ENCODE results near the gene CDK14. TPM values are rescaled to one million over a fixed set of nuclear protein-coding genes. Genes with fewer than 3 reads are reported as not detected.

CDK14 gene
- polyA plus RNA-seq, 1 donor from 2014 or later: 25.1 TPM

GRCh38 chr7:91029688-91030087, 433.6 kb downstream of the CDK14 start:
- H3K9me3 ChIP-seq (ENCODE audit: low read length): no peaks in the 10 kb centered on the region
- no peak overlapping the region for H2AFZ ChIP-seq (ENCODE audit: low read depth, low read length)
- H3K27me3 ChIP-seq (ENCODE audit: insufficient read depth, low read depth, low read length): no peaks in the 10 kb centered on the region
- TF ChIP-seq EP300 (conservative IDR thresholded peaks at IDR 0.05; ENCODE audit: poor library complexity, severe bottlenecking): no peak
- TF ChIP-seq POLR2AphosphoS5 (IDR thresholded peaks at IDR 0.05): no peak
- TF ChIP-seq, protein P1, sequence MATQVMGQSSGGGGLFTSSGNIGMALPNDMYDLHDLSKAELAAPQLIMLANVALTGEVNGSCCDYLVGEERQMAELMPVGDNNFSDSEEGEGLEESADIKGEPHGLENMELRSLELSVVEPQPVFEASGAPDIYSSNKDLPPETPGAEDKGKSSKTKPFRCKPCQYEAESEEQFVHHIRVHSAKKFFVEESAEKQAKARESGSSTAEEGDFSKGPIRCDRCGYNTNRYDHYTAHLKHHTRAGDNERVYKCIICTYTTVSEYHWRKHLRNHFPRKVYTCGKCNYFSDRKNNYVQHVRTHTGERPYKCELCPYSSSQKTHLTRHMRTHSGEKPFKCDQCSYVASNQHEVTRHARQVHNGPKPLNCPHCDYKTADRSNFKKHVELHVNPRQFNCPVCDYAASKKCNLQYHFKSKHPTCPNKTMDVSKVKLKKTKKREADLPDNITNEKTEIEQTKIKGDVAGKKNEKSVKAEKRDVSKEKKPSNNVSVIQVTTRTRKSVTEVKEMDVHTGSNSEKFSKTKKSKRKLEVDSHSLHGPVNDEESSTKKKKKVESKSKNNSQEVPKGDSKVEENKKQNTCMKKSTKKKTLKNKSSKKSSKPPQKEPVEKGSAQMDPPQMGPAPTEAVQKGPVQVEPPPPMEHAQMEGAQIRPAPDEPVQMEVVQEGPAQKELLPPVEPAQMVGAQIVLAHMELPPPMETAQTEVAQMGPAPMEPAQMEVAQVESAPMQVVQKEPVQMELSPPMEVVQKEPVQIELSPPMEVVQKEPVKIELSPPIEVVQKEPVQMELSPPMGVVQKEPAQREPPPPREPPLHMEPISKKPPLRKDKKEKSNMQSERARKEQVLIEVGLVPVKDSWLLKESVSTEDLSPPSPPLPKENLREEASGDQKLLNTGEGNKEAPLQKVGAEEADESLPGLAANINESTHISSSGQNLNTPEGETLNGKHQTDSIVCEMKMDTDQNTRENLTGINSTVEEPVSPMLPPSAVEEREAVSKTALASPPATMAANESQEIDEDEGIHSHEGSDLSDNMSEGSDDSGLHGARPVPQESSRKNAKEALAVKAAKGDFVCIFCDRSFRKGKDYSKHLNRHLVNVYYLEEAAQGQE (IDR thresholded peaks at IDR 0.05; ENCODE audit: borderline replicate concordance): no peak
- TF ChIP-seq RAD21 (conservative IDR thresholded peaks at IDR 0.05): no peak
- no peak for TF ChIP-seq TAF1 (IDR thresholded peaks at IDR 0.05; ENCODE audit: low read depth)
- H3K27ac ChIP-seq (ENCODE audit: low read length): no peak overlapping the region
- no peak overlapping the region for H3K4me2 ChIP-seq (ENCODE audit: low read length)
- no peak overlapping the region for H3K4me3 ChIP-seq (ENCODE audit: low read length)
- H3K9ac ChIP-seq (ENCODE audit: low read length): no peak overlapping the region
- H3K79me2 ChIP-seq (replicated peaks; ENCODE audit: insufficient read depth, low read length): no peaks in the 10 kb centered on the region
- H3K9me2 ChIP-seq (ENCODE audit: insufficient read depth, low read length): no peaks in the 10 kb centered on the region
- H3F3A ChIP-seq (ENCODE audit: insufficient read depth, low read length, poor library complexity, severe bottlenecking): no peaks in the 10 kb centered on the region
- no peaks in the 10 kb centered on the region for H3K36me3 ChIP-seq (ENCODE audit: insufficient read depth, low read length)
- H4K20me1 ChIP-seq (ENCODE audit: insufficient read depth): no peaks in the 10 kb centered on the region

DNA sequence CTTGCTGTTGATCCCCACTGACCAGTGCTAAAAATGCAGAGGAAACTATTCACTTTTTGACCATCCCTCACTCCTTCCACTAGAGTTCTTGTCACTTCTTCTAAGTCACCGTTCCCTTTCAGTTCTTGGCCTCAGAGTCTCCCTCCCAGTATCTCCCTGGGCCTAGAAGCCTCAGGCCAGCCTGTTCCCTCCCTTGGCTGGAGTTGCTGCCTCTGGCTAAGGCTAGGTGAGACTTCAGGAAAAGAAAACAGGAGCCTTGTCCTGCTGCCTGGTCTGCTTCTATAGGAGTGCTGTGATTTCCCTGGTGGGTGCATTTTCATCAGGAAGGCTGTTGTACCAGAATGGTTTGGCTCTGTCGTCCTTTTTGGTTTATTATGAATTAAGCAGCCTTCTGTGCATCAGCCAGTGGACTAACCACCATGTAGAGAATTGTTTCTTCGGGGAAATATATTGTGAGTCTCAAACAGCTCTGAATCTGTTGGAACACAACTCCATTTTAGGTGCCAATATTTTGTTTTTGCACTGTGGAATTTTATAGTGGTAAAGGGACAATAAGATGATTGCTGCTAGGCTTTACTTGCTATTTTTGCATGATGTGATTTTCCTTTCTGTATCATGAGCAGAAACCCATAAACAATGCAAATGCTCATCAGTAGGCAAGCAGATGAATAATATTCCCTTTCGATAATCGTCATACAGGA, 434.7 kb downstream of the CDK14 start:
- Histone ChIP-seq H2AFZ (ENCODE audit: low read depth, low read length) (no peak overlapping the region), H3K36me3 (ENCODE audit: insufficient read depth, low read length) (no peaks in the 10 kb centered on the region), H3K9ac (ENCODE audit: low read length) (no peak overlapping the region), H4K20me1 (ENCODE audit: insufficient read depth) (no peaks in the 10 kb centered on the region), H3K9me2 (ENCODE audit: insufficient read depth, low read length) (no peaks in the 10 kb centered on the region), H3K79me2 (replicated peaks; ENCODE audit: insufficient read depth, low read length) (no peaks in the 10 kb centered on the region), H3K4me3 (ENCODE audit: low read length) (no peak overlapping the region), H3F3A (ENCODE audit: insufficient read depth, low read length, poor library complexity, severe bottlenecking) (no peaks in the 10 kb centered on the region), H3K4me2 (ENCODE audit: low read length) (no peak overlapping the region), H3K9me3 (ENCODE audit: low read length) (no peaks in the 10 kb centered on the region), H3K27me3 (ENCODE audit: insufficient read depth, low read depth, low read length) (no peaks in the 10 kb centered on the region), H3K27ac (ENCODE audit: low read length) (no peak overlapping the region)
- TF ChIP-seq MXI1 (conservative IDR thresholded peaks at IDR 0.05; ENCODE audit: poor library complexity, severe bottlenecking) (no peak), TAF1 (IDR thresholded peaks at IDR 0.05; ENCODE audit: low read depth) (no peak), SMC3 (conservative IDR thresholded peaks at IDR 0.05; ENCODE audit: poor library complexity) (no peak), EP300 (conservative IDR thresholded peaks at IDR 0.05; ENCODE audit: poor library complexity, severe bottlenecking) (no peak), RAD21 (conservative IDR thresholded peaks at IDR 0.05) (no peak), EZH2 (IDR thresholded peaks at IDR 0.05; ENCODE audit: borderline replicate concordance, insufficient read depth, low read length, poor library complexity, severe bottlenecking) (no peak), CTCF (IDR thresholded peaks at IDR 0.05; ENCODE audit: poor library complexity, severe bottlenecking) (no peak)
- TF ChIP-seq, protein P1 (IDR thresholded peaks at IDR 0.05; ENCODE audit: borderline replicate concordance): no peak
